Measurements from ENCODE around the gene TPSD1.

Gene TPSD1

DNA sequence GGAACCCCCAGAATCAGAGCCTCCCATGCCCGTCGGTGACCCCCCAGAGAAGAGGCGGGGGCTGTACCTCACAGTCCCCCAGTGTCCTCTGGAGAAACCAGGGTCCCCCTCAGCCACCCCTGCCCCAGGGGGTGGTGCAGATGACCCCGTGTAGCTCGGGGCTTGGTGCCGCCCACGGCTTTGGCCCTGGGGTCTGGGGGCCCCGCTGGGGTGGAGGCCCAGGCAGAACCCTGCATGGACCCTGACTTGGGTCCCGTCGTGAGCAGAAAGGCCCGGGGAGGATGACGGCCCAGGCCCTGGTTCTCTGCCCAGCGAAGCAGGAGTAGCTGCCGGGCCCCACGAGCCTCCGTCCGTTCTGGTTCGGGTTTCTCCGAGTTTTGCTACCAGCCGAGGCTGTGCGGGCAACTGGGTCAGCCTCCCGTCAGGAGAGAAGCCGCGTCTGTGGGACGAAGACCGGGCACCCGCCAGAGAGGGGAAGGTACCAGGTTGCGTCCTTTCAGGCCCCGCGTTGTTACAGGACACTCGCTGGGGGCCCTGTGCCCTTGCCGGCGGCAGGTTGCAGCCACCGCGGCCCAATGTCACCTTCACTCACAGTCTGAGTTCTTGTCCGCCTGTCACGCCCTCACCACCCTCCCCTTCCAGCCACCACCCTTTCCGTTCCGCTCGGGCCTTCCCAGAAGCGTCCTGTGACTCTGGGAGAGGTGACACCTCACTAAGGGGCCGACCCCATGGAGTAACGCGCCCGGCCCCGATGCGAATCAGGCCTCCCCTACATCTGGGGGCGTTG is 34.8 kb upstream of the TPSD1 start:
- TF ChIP-seq, protein P1, sequence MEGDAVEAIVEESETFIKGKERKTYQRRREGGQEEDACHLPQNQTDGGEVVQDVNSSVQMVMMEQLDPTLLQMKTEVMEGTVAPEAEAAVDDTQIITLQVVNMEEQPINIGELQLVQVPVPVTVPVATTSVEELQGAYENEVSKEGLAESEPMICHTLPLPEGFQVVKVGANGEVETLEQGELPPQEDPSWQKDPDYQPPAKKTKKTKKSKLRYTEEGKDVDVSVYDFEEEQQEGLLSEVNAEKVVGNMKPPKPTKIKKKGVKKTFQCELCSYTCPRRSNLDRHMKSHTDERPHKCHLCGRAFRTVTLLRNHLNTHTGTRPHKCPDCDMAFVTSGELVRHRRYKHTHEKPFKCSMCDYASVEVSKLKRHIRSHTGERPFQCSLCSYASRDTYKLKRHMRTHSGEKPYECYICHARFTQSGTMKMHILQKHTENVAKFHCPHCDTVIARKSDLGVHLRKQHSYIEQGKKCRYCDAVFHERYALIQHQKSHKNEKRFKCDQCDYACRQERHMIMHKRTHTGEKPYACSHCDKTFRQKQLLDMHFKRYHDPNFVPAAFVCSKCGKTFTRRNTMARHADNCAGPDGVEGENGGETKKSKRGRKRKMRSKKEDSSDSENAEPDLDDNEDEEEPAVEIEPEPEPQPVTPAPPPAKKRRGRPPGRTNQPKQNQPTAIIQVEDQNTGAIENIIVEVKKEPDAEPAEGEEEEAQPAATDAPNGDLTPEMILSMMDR (IDR thresholded peaks at IDR 0.05; ENCODE audit: low read depth, low read length), result no peak
- H3K4me3 ChIP-seq (ENCODE audit: low read depth, low read length), result no peak overlapping the region
- in situ Hi-C loops (cut with HindIII; ENCODE audit: low sequenced_read_pairs), result no loop called here

DNA sequence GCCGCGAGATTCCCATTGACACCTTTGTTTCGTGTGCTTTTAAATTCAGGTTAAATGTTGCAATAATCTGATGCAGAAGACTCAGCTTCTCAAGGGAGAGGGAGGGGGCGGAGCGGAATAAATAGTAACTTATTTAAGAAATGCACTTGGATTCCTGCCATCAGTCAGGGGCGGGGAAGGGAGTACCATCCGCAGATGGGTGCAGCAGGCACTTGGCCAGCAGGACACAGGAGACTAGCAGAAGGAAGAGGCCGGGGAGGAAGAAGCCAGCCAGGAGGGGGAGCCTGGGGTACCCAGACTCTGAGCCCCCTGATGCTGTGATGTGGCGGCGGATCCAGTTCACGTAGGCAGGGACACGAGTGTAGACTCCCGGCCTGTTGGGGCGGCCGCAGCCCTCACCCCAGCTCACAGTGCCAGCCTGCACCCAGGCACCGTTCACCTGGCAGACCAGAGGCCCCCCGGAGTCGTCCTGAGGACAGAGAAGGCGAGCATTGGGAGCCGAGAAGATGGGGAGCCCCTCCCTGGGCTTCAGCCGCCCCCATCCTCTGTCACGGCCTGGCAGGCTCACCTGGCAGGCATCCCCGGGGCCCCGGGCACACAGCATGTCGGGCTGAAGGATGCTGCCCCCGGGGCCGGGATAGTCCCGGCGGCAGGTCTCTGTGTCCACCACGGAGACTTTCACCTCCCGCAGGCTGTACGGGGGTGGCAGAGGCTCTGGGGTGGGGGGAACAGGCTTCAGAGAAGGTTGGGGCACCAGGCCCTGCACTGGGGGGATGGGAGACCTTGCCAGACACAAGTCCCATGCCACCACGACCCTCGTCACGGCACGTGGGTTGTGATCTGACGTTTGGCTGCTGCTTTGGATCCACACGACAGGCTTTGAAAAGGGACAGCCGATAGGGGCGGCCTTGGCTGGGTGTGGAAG is 34.0 kb upstream of the TPSD1 start:
- no peak for DNase-seq (ENCODE audit: low read depth, low spot score)
- H3K4me3 ChIP-seq (ENCODE audit: low read depth, low read length), result no peak overlapping the region
- in situ Hi-C loops (cut with HindIII; ENCODE audit: low sequenced_read_pairs), result no loop called here
- TF ChIP-seq, protein P1 (IDR thresholded peaks at IDR 0.05; ENCODE audit: low read depth, low read length), result no peak

More for the DNA sequence above, 34.8 kb upstream of the TPSD1 start:
- no peak for DNase-seq (ENCODE audit: low read depth, low spot score)

DNA sequence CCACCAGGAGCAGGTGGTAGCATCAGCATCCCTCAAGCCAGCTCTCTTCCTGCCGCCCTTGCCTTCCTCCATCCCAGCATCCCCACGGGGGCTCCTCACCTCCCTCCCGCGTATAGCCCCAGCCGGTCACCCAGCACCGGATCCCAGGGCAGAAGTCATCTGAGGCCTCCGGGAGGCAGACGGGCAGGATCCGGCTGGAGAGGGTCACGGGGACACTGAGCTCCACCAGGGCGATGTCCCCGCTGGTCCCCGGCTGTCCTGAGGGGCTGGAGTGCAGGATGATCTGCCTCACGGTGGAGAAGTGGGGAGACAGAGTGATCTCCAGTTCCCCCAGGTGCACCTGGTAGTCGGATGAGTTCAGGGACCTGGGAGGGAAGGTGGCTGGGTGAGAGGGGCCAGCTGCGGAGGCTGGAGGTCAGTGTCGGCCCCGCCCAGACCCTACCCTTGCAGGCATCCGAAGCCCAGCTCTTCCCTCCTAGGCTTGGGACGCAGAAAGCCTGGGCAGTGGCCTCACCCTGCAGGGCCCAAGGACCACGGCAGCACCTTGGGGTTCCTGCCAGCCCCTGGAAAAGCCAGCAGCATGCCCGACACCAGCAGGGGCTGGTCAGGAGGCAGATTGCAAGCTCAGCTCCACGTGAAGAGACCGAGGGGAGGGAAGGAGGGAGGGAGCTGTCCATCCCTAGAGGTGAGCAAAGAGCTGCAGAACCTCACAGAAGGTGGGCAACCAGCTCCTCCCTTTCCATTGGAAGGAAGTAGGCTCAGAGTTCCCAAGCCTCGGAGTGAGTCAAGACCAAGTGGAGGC is 33.1 kb upstream of the TPSD1 start:
- in situ Hi-C loops (cut with HindIII; ENCODE audit: low sequenced_read_pairs), result no loop called here
- DNase-seq (ENCODE audit: low read depth, low spot score), result no peak
- TF ChIP-seq, protein P1 (IDR thresholded peaks at IDR 0.05; ENCODE audit: low read depth, low read length), result no peak
- H3K4me3 ChIP-seq (ENCODE audit: low read depth, low read length), result no peak overlapping the region

DNA sequence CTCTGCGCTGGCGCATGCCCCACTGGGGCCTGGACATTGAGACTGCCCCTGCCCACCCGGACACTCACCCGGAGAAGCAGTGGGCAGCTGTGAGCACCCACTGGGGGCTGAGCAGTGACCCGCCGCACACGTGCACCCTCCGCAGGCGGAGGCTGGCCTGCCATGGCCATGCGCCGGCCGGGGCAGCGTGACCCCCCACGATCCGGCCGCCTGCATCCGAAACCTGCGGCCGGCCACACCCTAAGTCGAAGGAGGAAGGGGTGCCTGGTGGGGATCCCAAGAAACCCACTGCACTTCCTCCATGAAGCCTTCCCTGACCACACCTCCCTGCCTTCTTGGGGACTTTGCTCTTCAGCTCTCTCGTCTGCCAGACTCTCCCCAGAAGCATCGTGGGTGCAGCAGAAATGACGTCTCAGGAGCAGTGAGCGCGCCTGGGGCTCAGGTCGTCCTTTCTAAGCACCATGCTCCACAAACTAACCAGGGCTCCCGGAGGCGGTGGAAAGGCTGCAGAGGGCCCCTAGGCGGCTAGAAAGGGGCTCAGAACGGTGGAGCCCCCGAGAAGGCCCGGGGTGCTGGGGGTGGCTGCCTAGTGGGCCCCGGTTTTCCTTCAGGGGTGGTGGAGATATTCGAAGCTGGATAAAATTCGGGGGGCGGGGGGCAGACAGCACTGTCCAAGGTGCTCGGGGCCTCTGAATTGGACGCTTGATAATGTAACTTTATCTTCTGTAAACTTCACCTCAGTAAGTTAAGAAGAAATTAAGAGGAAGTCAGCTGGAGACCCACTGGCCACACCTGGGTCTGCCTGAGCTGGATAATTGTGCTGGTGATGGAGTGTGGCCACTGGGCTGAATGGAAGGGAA is 32.3 kb upstream of the TPSD1 start:
- DNase-seq (ENCODE audit: low read depth, low spot score), result no peak
- no peak overlapping the region for H3K4me3 ChIP-seq (ENCODE audit: low read depth, low read length)
- TF ChIP-seq, protein P1 (IDR thresholded peaks at IDR 0.05; ENCODE audit: low read depth, low read length), result no peak
- in situ Hi-C loops (cut with HindIII; ENCODE audit: low sequenced_read_pairs), result no loop called here

DNA sequence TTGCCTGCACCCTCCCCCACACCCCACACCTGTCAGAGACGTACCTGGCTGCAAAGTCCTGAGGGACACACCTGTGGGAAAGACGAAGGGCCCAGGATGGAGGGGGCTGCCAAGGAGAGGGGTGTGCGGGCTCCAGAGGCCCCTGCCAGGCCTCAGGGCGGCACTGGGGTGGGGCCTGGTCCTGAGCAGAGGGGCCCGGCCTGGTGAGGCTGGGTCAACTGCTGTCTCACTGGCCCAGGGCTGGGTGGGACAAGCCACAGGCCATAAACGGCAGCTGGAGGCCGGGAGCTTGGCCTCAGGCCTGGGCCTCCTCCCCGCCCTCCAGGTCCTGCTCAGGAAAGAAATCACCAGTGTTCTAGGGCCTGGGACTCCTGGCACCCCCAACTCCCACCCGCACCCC is 31.3 kb upstream of the TPSD1 start:
- TF ChIP-seq, protein P1 (IDR thresholded peaks at IDR 0.05; ENCODE audit: low read depth, low read length), result no peak
- no peak overlapping the region for H3K4me3 ChIP-seq (ENCODE audit: low read depth, low read length)
- in situ Hi-C loops (cut with HindIII; ENCODE audit: low sequenced_read_pairs), result no loop called here
- no peak for DNase-seq (ENCODE audit: low read depth, low spot score)
